OCI-LY7 (cell line): ENCODE results near the gene STIM2. TPM values are rescaled to one million over a fixed set of nuclear protein-coding genes. Genes with fewer than 3 reads are reported as not detected.

Experiments
- BruUV-seq: library from RNA; stranded (reverse); fragments of 400-500 nt; replicated peaks from 2 replicates; lab custom pipeline; 2021; lab: Mats Ljungman, UMichigan
- CTCF ChIA-PET: fragments of 300-600 bp; sonication (Branson Sonifier 250); formaldehyde crosslinking; loops from one replicate; lab custom pipeline; 2022; ENCODE audit warnings: antibody characterized with exemption; ENCODE audit not compliant: unreplicated experiment; lab: Charles Lee
- POLR2A ChIA-PET: fragments of 300-600 bp; sonication (Branson Sonifier 250); formaldehyde crosslinking; loops from one replicate; lab custom pipeline; 2022; ENCODE audit warnings: antibody characterized with exemption; lab: Charles Lee
- DNase-seq: peaks from one replicate; pipeline ENCODE4 v3.0.0-alpha.2; 2015; ENCODE audit warnings: low spot score
- H2AFZ ChIP-seq: fragments of 200-600 bp; sonication (generic), shearing (Covaris generic); 2 replicates; pipeline ENCODE4 v1.6.1; 2014; ENCODE audit warnings: mild to moderate bottlenecking, antibody characterized with exemption, low read length, moderate library complexity
- H3K27ac ChIP-seq: fragments of 200-600 bp; sonication (generic); 2 replicates; pipeline ENCODE4 v1.5.1; 2014; ENCODE audit warnings: mixed run types, low read depth, mild to moderate bottlenecking, moderate library complexity, low read length, inconsistent platforms; ENCODE audit not compliant: poor library complexity, severe bottlenecking
- H3K36me3 ChIP-seq: fragments of 200-600 bp; sonication (generic); 2 replicates; pipeline ENCODE4 v1.6.1; 2014; ENCODE audit warnings: mild to moderate bottlenecking, antibody characterized with exemption, low read length, moderate library complexity, mixed read lengths; ENCODE audit not compliant: insufficient read depth
- H3K4me1 ChIP-seq: fragments of 200-600 bp; sonication (generic); 2 replicates; pipeline ENCODE4 v1.5.1; 2014; ENCODE audit warnings: mild to moderate bottlenecking, low read length; ENCODE audit not compliant: insufficient read depth, poor library complexity, severe bottlenecking
- H3K4me2 ChIP-seq: fragments of 200-600 bp; sonication (generic); 2 replicates; pipeline ENCODE4 v1.6.1; 2014; ENCODE audit warnings: mild to moderate bottlenecking, low read length
- H3K4me3 ChIP-seq: fragments of 200-600 bp; sonication (generic); 2 replicates; pipeline ENCODE4 v1.5.1; 2014; ENCODE audit warnings: mild to moderate bottlenecking, low read depth, low read length; ENCODE audit not compliant: poor library complexity, severe bottlenecking
- H3K79me2 ChIP-seq: fragments of 200-600 bp; sonication (generic); 2 replicates; pipeline ENCODE4 v1.6.1; 2016; ENCODE audit warnings: low read depth, mild to moderate bottlenecking, low read length, moderate library complexity, mixed read lengths; ENCODE audit not compliant: insufficient read depth
- H3K9me2 ChIP-seq: fragments of 200-600 bp; sonication (generic); 2 replicates; pipeline ENCODE4 v1.6.1; 2016; ENCODE audit warnings: mild to moderate bottlenecking, low read length, mixed read lengths; ENCODE audit not compliant: insufficient read depth
- H3K9me3 ChIP-seq: fragments of 200-600 bp; sonication (generic); 2 replicates; pipeline ENCODE4 v1.6.1; 2014; ENCODE audit warnings: mild to moderate bottlenecking, mixed run types, low read length, mixed read lengths
- H4K20me1 ChIP-seq: fragments of 200-600 bp; sonication (generic); 2 replicates; pipeline ENCODE4 v1.6.1; 2014; ENCODE audit warnings: mild to moderate bottlenecking, antibody characterized with exemption, low read length, moderate library complexity, mixed read lengths; ENCODE audit not compliant: insufficient read depth
- EZH2phosphoT487 ChIP-seq: fragments of 200-600 bp; sonication (generic); IDR thresholded peaks from 2 replicates; pipeline ENCODE4 v1.6.1; 2018; ENCODE audit warnings: low read depth, borderline replicate concordance, mild to moderate bottlenecking, mixed run types, antibody characterized with exemption, low read length, moderate library complexity, mixed read lengths
- intact Hi-C: fragments of 100-400 bp; cut with micrococcal nuclease; formaldehyde crosslinking; loops from one replicate; pipeline ENCODE4 v1.10.0; 2022; ENCODE audit not compliant: unreplicated experiment
- total RNA-seq, 2 experiments: library from RNA; depleted of rRNA in 1 of 2; stranded (reverse); fragments of >200 nt in 1 of 2; shearing (Covaris generic) in 1 of 2; gene quantifications; 2 replicates each; pipeline ENCODE4 v1.2.3, GENCODE V29; 2014 to 2022
- TF ChIP-seq, protein P1 (sequence below): fragments of 200-600 bp; sonication (generic); conservative IDR thresholded peaks from 2 replicates; pipeline ENCODE4 v1.5.1; 2014; ENCODE audit warnings: mild to moderate bottlenecking, antibody characterized with exemption, low read length, moderate library complexity, mixed read lengths

Gene STIM2
- total RNA-seq, 2 experiments from 2014 or later, result 108 to 309 TPM

DNA sequence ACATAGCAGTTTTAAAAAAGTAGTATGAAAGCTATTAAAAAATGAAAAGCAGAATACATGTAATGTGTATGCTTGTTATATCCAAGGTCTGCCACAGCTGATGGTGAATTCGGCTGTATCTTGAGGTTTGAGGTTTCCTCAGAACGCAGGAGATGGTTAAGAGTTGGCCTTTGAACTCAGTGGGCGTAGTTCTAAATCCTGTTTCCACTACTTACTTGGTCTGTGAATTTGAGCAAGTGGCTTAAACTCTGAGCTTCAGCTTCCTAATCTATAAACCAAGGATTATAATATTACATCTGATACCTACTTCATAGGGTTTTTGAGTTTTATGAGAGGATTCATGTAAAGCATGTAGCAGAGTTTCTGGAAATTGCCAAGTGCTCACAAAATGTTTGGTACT is 125.2 kb downstream of the STIM2 start:
- Histone ChIP-seq H2AFZ (no peak overlapping the region), H3K79me2 (peaks cover 95% of the 10 kb centered on the region), H3K27ac (peak overlapping the region; percentile 51), H3K4me1 (peaks cover 51% of the 10 kb centered on the region), H3K4me2 (peak overlapping the region; percentile 65), H3K9me3 (peaks cover 17% of the 10 kb centered on the region; the same call in 1 of the 2 replicates), H3K4me3 (peak overlapping the region; percentile 32), H3K36me3 (peaks cover 68% of the 10 kb centered on the region), H3K9me2 (no peaks in the 10 kb centered on the region), H4K20me1 (peaks cover 10% of the 10 kb centered on the region; the same call in 1 of the 2 replicates)
- intact Hi-C loops, result no loop called here
- CTCF ChIA-PET, result no interaction called here
- TF ChIP-seq EZH2phosphoT487, result no peak
- TF ChIP-seq, protein P1, sequence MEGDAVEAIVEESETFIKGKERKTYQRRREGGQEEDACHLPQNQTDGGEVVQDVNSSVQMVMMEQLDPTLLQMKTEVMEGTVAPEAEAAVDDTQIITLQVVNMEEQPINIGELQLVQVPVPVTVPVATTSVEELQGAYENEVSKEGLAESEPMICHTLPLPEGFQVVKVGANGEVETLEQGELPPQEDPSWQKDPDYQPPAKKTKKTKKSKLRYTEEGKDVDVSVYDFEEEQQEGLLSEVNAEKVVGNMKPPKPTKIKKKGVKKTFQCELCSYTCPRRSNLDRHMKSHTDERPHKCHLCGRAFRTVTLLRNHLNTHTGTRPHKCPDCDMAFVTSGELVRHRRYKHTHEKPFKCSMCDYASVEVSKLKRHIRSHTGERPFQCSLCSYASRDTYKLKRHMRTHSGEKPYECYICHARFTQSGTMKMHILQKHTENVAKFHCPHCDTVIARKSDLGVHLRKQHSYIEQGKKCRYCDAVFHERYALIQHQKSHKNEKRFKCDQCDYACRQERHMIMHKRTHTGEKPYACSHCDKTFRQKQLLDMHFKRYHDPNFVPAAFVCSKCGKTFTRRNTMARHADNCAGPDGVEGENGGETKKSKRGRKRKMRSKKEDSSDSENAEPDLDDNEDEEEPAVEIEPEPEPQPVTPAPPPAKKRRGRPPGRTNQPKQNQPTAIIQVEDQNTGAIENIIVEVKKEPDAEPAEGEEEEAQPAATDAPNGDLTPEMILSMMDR, result no peak
- no TSS peak for BruUV-seq
- peak; percentile 71 for DNase-seq
- POLR2A ChIA-PET, result interaction anchor here (0.6 to 6.1 kb wide), 9 partner anchors 8 to 199 kb away, joined by 3 to 38 read pairs (median 7); no protein-coding TSS in a partner anchor

DNA sequence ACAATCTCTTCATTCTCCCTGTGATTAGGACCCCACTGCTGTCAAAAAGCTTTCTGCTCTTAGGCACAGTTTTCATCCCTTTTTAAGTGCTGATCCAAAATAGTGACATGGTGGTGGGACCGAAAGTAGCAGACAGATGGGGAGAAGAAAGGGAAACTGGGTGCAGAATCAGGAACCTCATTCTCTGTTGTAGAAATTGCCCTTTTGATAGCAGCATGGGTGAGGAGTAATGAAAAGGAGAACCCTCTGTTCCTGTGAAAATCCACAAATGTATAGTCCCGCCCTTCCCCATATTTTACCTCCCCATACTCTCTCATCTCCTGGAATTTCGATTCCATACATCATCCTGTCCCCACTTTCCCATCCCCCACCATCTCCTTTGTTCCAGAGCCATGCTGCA is 126.5 kb downstream of the STIM2 start:
- Histone ChIP-seq H3K27ac (peak overlapping the region; percentile 51), H3K79me2 (peaks cover 92% of the 10 kb centered on the region), H3K4me1 (peaks cover 64% of the 10 kb centered on the region), H3K9me2 (no peaks in the 10 kb centered on the region), H3K4me2 (peak overlapping the region; percentile 65), H3K4me3 (peak overlapping the region; percentile 18), H4K20me1 (0 out of 2 replicates have a peak, but pooled peaks cover 10% of the 10 kb centered on the region), H3K36me3 (peaks cover 61% of the 10 kb centered on the region), H2AFZ (no peak overlapping the region), H3K9me3 (peaks cover 21% of the 10 kb centered on the region; the same call in 1 of the 2 replicates)
- ChIA-PET POLR2A (interaction anchor here (0.5 to 6.1 kb wide), 9 partner anchors 8 to 966 kb away, joined by 3 to 38 read pairs (median 4); no protein-coding TSS in a partner anchor), CTCF (interaction anchor here (0.7 kb wide), 1 partner anchor 12 kb away, joined by 3 read pairs; no protein-coding TSS in a partner anchor)
- no peak for DNase-seq
- TF ChIP-seq, protein P1, result no peak
- TF ChIP-seq EZH2phosphoT487, result no peak
- no TSS peak for BruUV-seq
- intact Hi-C loops, result no loop called here

DNA sequence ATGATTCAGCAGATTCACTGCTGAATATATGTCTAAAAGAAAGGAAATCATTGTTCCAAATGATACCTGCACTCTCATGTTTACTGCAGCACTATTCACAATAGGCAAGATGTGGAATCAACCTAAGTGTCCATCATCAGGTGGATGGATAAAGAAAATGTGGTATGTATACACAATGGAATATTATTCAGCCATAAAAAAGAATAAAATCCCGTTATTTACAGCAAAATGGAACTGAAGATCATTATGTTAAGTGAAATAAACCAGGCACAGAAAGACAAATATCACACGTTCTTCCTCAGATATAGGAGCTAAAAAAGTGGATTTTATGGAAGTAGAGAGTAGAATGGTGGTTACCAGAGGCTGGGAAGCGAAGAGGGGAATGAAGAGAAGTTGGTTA is 130.4 kb downstream of the STIM2 start:
- H4K20me1 ChIP-seq, result 0 out of 2 replicates have a peak, but pooled peaks cover under 1% of the 10 kb centered on the region
- H3K4me1 ChIP-seq, result peaks cover 77% of the 10 kb centered on the region
- peaks cover 84% of the 10 kb centered on the region for H3K79me2 ChIP-seq
- no TSS peak for BruUV-seq
- H3K4me3 ChIP-seq, result no peak overlapping the region
- DNase-seq, result no peak
- no peak for TF ChIP-seq EZH2phosphoT487
- TF ChIP-seq, protein P1, result no peak
- CTCF ChIA-PET, result no interaction called here
- no peak overlapping the region for H2AFZ ChIP-seq
- no peaks in the 10 kb centered on the region for H3K9me2 ChIP-seq
- peak overlapping the region; percentile 89 for H3K27ac ChIP-seq
- POLR2A ChIA-PET, result interaction anchor here (0.7 to 6.4 kb wide), 13 partner anchors 8 to 204 kb away, joined by 3 to 112 read pairs (median 5); partner anchors contain the start of gene STIM2
- intact Hi-C loops, result loop anchor here (5.0 kb wide), 2 partner anchors 204 to 1124 kb away; no protein-coding TSS in a partner anchor
- H3K9me3 ChIP-seq, result peaks cover 21% of the 10 kb centered on the region; the same call in 1 of the 2 replicates
- H3K4me2 ChIP-seq, result peak overlapping the region; percentile 71
- H3K36me3 ChIP-seq, result peaks cover 56% of the 10 kb centered on the region
